Testis (tissue), 2 donors: Measurements from ENCODE around the gene ARSG.

Source experiments
- CTCF ChIP-seq, 3 experiments: fragments of 450-650 bp in 2 of 3; fragments of 200-600 bp in 1 of 3; sonication (generic) in 1 of 3; IDR thresholded peaks; one replicate each; pipeline ENCODE4 v1.5.1; 2016 to 2019; ENCODE audit warnings: antibody characterized with exemption in 3 of 3, mild to moderate bottlenecking in 2 of 3, moderate library complexity in 1 of 3
- POLR2A ChIP-seq: fragments of 450-650 bp; IDR thresholded peaks from one replicate; pipeline ENCODE4 v1.6.1; 2017; ENCODE audit warnings: antibody characterized with exemption, mild to moderate bottlenecking, moderate library complexity

- TF ChIP-seq CTCF (IDR thresholded peaks at IDR 0.05) (no peak), POLR2A (no peak)
These were observed 33.4 kb upstream of the ARSG start for GRCh38 chr17:68257934-68258333.
